ENCODE data around the gene MYL4. TPM values are rescaled to one million over a fixed set of nuclear protein-coding genes. Genes with fewer than 3 reads are reported as not detected.
A peak's percentile ranks its signal among the peaks of the same experiment; 100 is the strongest.

The MYL4 gene
- total and polyA plus RNA-seq, 8 donors = 0.20 to 5.7 (median 1.7) TPM; not detected in 3

DNA sequence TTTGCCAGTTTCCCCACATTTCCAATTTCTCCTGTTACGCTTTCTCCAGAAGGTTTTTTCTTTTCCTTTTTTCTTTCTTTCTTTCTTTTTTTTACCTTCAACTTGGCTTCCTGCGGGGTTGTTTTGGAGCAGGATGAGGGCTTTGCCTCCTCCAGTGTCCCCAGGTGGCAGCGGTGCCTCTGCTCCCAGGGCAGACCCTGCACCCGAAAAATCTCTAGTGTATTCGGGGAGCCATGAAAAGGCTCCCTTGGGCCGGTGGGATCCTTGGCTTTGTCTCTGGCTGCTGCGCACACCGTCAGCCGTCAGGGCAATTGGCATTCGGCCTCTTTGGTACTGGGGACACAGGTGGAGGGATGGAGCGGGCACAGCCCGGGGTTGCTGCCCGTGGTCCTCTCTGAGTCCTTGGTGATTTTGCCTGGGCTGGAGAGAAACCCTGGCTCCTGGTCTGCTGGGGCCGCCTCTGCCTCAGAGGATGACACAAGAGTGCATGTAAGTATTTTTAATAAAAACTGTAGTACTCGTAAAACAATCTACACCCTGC is 45.3 kb downstream of the MYL4 start:
- Histone ChIP-seq H3K4me3 (peak overlapping the region; percentile 70 to 81 (median 76)), H3K36me3 (no peaks in the 10 kb centered on the region), H3K27me3 (peaks cover 0 to 47% (median 14%) of the 10 kb centered on the region in 3 donors), H3K27ac (peak overlapping the region; percentile 30 to 89 (median 81)), H3K4me1 (peaks cover 5 to 40% (median 17%) of the 10 kb centered on the region in 4 donors), H3K9me3 (no peaks in the 10 kb centered on the region)
- DNase-seq = no peak
- intact Hi-C loops (cut with DNase I; ENCODE audit: low total_unique reads) = no loop called here
- WGBS, 5 donors = 12 to 20% (median 16%) methylated on average over 14 to 15 of the region's 15 CpGs
- TF ChIP-seq, protein P1, sequence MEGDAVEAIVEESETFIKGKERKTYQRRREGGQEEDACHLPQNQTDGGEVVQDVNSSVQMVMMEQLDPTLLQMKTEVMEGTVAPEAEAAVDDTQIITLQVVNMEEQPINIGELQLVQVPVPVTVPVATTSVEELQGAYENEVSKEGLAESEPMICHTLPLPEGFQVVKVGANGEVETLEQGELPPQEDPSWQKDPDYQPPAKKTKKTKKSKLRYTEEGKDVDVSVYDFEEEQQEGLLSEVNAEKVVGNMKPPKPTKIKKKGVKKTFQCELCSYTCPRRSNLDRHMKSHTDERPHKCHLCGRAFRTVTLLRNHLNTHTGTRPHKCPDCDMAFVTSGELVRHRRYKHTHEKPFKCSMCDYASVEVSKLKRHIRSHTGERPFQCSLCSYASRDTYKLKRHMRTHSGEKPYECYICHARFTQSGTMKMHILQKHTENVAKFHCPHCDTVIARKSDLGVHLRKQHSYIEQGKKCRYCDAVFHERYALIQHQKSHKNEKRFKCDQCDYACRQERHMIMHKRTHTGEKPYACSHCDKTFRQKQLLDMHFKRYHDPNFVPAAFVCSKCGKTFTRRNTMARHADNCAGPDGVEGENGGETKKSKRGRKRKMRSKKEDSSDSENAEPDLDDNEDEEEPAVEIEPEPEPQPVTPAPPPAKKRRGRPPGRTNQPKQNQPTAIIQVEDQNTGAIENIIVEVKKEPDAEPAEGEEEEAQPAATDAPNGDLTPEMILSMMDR (IDR thresholded peaks at IDR 0.05) = no peak
- no peak for TF ChIP-seq POLR2A (IDR thresholded peaks at IDR 0.05)
- TF ChIP-seq POLR2AphosphoS5 (IDR thresholded peaks at IDR 0.05) = no peak
- TF ChIP-seq EP300 (IDR thresholded peaks at IDR 0.05) = no peak

DNA sequence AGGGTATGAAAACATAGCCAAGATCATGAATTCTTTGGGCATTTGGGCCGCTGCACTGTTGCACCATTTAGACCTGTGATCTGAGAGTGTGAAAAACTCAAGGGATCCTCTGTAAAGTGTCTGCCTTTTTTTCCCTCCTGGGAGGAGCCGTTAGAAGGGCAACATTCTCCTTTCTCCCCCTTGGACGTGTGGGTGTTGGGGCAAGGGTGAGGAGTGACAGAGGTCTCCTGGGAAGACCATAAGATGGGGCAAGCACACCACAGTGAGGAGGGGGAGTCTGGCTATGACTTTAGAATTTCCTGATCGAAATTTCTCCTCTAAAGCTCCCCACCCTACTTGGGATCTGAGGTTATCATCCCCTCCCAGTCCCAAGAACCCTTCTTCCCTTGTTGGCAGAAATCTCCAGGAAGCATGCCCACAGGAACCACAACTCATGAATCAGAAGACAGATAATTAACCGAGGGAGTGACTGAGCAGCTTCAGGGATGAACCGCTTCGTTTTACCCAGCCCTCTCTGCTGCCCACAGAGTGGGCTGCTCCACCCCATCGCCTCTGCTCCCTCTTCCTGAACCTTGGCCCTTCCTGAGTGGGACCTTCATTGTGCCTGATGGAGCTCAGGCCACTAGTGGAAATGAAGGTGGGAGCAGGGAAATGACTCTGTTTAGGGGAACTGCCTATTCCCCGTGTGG is 48.6 kb downstream of the MYL4 start:
- no peaks in the 10 kb centered on the region for H3K9me3 ChIP-seq
- WGBS, 5 donors = 32 to 40% (median 36%) methylated on average over 9 of the region's 9 CpGs
- no peak for TF ChIP-seq POLR2A (IDR thresholded peaks at IDR 0.05)
- TF ChIP-seq, protein P1 (IDR thresholded peaks at IDR 0.05) = no peak
- no peak for TF ChIP-seq POLR2AphosphoS5 (IDR thresholded peaks at IDR 0.05)
- TF ChIP-seq EP300 (IDR thresholded peaks at IDR 0.05) = no peak
- peaks cover 5 to 40% (median 17%) of the 10 kb centered on the region in 4 donors for H3K4me1 ChIP-seq
- H3K27ac ChIP-seq = peak overlapping the region in 4 of 5 donors; percentile 1 to 62 (median 8)
- no peaks in the 10 kb centered on the region for H3K36me3 ChIP-seq
- H3K4me3 ChIP-seq = no peak overlapping the region
- intact Hi-C loops (cut with DNase I; ENCODE audit: low total_unique reads) = no loop called here
- no peak for DNase-seq
- peaks cover 0 to 47% (median 14%) of the 10 kb centered on the region in 3 donors for H3K27me3 ChIP-seq

DNA sequence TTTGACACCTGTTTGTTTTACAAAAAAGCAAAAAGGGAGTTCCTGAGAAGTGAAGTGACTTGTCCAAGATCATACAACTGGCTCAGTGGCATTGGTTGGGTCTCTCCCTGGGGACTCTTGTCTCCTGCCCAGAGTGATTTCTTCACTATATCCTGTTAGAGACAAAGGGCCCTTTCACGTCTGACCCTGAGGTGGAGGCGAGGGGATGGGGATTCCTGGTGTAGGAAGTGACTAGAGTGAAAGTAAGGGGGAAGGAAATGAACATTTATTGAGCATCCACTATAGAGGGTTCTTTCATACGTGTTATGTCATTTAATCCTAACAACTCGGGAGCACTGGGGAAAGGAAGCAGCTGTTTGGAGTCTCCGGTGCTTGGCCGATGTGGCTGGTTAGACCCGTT is 53.4 kb downstream of the MYL4 start:
- 69 to 83% (median 77%) methylated on average over 7 of the region's 7 CpGs for WGBS, 5 donors
- TF ChIP-seq POLR2AphosphoS5 (IDR thresholded peaks at IDR 0.05) (no peak), POLR2A (IDR thresholded peaks at IDR 0.05) (no peak), EP300 (IDR thresholded peaks at IDR 0.05) (no peak)
- TF ChIP-seq, protein P1 (IDR thresholded peaks at IDR 0.05) = no peak

DNA sequence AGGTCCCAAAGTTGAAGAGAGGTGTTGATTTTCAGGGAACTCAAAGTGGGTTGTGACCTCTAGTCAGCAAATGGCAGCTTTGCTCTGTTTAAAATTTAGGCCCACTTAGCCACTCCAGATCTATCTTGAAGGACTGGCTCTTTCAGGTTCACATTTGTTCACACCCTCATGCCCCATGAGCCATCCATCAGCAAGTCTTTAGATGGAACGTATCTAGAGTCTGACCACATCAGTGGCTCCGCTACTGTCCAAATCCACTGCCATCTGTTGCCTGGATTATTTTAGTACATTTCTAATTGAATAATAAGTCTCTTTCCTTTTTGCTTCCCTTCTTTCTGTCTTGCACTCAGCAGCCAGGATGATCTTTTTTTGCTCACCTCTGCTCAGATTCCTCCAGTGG is 55.0 kb downstream of the MYL4 start:
- Histone ChIP-seq H3K9me3 (no peaks in the 10 kb centered on the region), H3K4me3 (no peak overlapping the region), H3K27me3 (no peaks in the 10 kb centered on the region), H3K27ac (no peak overlapping the region), H3K36me3 (no peaks in the 10 kb centered on the region), H3K4me1 (peaks cover 0 to 26% (median 5%) of the 10 kb centered on the region in 4 donors)
- intact Hi-C loops (cut with DNase I; ENCODE audit: low total_unique reads) = no loop called here
- WGBS, 5 donors = 89 to 94% (median 93%) methylated on average over 2 of the region's 2 CpGs
- TF ChIP-seq POLR2A (IDR thresholded peaks at IDR 0.05) = no peak
- TF ChIP-seq, protein P1 (IDR thresholded peaks at IDR 0.05) = no peak
- TF ChIP-seq POLR2AphosphoS5 (IDR thresholded peaks at IDR 0.05) = no peak
- no peak for TF ChIP-seq EP300 (IDR thresholded peaks at IDR 0.05)
- no peak for DNase-seq

More for the DNA sequence above, 53.4 kb downstream of the MYL4 start:
- H3K4me1 ChIP-seq = peaks cover 0 to 13% (median 4%) of the 10 kb centered on the region in 4 donors
- H3K27me3 ChIP-seq = peaks cover 0 to 6% (median 0%) of the 10 kb centered on the region in 3 donors
- H3K27ac ChIP-seq = no peak overlapping the region
- H3K9me3 ChIP-seq = no peaks in the 10 kb centered on the region
- intact Hi-C loops (cut with DNase I; ENCODE audit: low total_unique reads) = no loop called here
- no peaks in the 10 kb centered on the region for H3K36me3 ChIP-seq
- DNase-seq = no peak
- no peak overlapping the region for H3K4me3 ChIP-seq

Data from stomach (tissue), 9 donors.